Erythroblast (primary cell): Measurements from ENCODE around the gene SMIM20.

ENCODE experiments used
- GATA1 ChIP-seq: IDR thresholded peaks from 2 replicates; pipeline ENCODE4 v1.6.1; 2011; ENCODE audit warnings: low read depth, mild to moderate bottlenecking, control low read depth, low read length, moderate library complexity
- POLR2A ChIP-seq: IDR thresholded peaks from 2 replicates; pipeline ENCODE4 v1.6.1; 2011; ENCODE audit warnings: mild to moderate bottlenecking, low read length

DNA sequence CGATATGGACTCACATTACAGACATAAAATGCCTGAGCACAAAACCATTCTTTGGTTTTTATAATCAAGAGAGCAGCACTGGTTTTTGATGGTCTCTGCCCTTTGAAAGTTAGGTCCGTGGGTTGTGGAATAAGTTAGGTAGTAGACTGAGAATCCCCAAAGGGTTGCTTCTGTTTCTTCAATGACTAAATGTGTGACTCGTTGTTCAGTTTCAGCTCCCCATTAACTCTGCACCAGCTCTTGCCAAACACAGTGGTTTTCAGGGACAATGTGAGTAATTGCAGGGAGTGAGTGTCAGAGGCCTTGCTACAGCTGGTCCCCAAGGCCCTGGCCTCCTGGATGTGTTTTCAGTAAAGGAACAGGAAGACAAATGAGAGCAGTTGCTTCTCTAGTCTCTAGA is 24.8 kb downstream of the SMIM20 start:
- TF ChIP-seq POLR2A (no peak), GATA1 (no peak)
